K562 (cell line): Measurements from ENCODE around the gene ATP2B1. TPM values are rescaled to one million over a fixed set of nuclear protein-coding genes. Genes with fewer than 3 reads are reported as not detected.

Experiments
- BRD9 ChIP-seq: fragments of 450-650 bp; IDR thresholded peaks from 2 replicates; pipeline ENCODE4 v1.6.1; 2018; ENCODE audit warnings: low read depth; ENCODE audit not compliant: partially characterized antibody
- ELF2 ChIP-seq: fragments of 250-450 bp; sonication (Bioruptor Pico); IDR thresholded peaks from 2 replicates; pipeline ENCODE4 v1.5.0; 2021; ENCODE audit warnings: mild to moderate bottlenecking
- ETV6 ChIP-seq, 3 experiments: fragments of 150-350 bp in 1 of 3; sonication (generic) in 1 of 3; formaldehyde crosslinking in 1 of 3; IDR thresholded peaks; 2 replicates each; pipeline versions ENCODE4 v1.6.1 to v1.8.0; 2014 to 2022; ENCODE audit warnings: borderline replicate concordance in 2 of 3, low read depth in 2 of 3, antibody characterized with exemption in 1 of 3, low read length in 1 of 3, mild to moderate bottlenecking in 1 of 3, missing genetic modification reagents in 1 of 3
- LCOR ChIP-seq: sonication (generic); formaldehyde crosslinking; IDR thresholded peaks from 2 replicates; pipeline ENCODE4 v1.8.0; 2022; ENCODE audit warnings: mild to moderate bottlenecking, missing genetic modification reagents
- SETDB1 ChIP-seq: IDR thresholded peaks from one replicate; pipeline ENCODE4 v1.6.1; 2012; ENCODE audit warnings: low read length, control low read depth, inconsistent platforms
- TAF1 ChIP-seq: IDR thresholded peaks from 2 replicates; pipeline ENCODE4 v1.6.1; 2011; ENCODE audit warnings: mild to moderate bottlenecking, low read length, moderate library complexity; ENCODE audit not compliant: insufficient read depth, control insufficient read depth, severe bottlenecking; ENCODE audit errors: extremely low read depth
- TOE1 ChIP-seq, 2 experiments: fragments of 450-650 bp in 1 of 2; sonication (generic) in 1 of 2; formaldehyde crosslinking in 1 of 2; IDR thresholded peaks; 2 replicates each; pipeline versions ENCODE4 v1.7.1 to v1.8.0; 2016 to 2022; ENCODE audit warnings: borderline replicate concordance in 2 of 2, mild to moderate bottlenecking in 2 of 2, antibody characterized with exemption in 1 of 2, inconsistent platforms in 1 of 2, low read depth in 1 of 2, missing genetic modification reagents in 1 of 2, moderate library complexity in 1 of 2
- ZNF232 ChIP-seq: sonication (generic); formaldehyde crosslinking; IDR thresholded peaks from 2 replicates; pipeline ENCODE4 v1.8.0; 2022; ENCODE audit warnings: mild to moderate bottlenecking, missing genetic modification reagents
- ZNF316 ChIP-seq: fragments of 450-650 bp; IDR thresholded peaks from 2 replicates; pipeline ENCODE4 v1.6.1; 2016
- polyA plus RNA-seq, 8 experiments: library from polyadenylated mRNA; depleted of rRNA in 4 of 8; stranded (reverse) in 5 of 8; unstranded in 3 of 8; fragments of >200 nt; fragmentation: Nextera tagmentation in 2 of 8; fragmentation: Illumina TruSeq in 1 of 8; extraction: Ambion mirVana in 2 of 8; extraction: Trizol in 1 of 8; gene quantifications; 2 replicates each; pipeline versions ENCODE4 v1.2.1 to v1.2.3, GENCODE V29; 2011 to 2014; ENCODE audit warnings: inconsistent platforms in 1 of 8, missing spikeins in 1 of 8
- total RNA-seq, 7 experiments: library from RNA; depleted of rRNA in 6 of 7; stranded (reverse); fragments of >200 nt in 6 of 7; fragmentation: Illumina TruSeq in 2 of 7; extraction: Trizol in 2 of 7; gene quantifications; 2 replicates each; pipeline versions ENCODE4 v1.2.1 to v1.2.3, GENCODE V29; 2011 to 2021; ENCODE audit warnings: low replicate concordance in 1 of 7
- TF ChIP-seq, protein P1 (sequence below), 2 experiments: fragments of 150-350 bp in 1 of 2; IDR thresholded peaks; 2 replicates each; pipeline ENCODE4 v1.6.1; 2012 to 2016; ENCODE audit warnings: low read depth in 2 of 2, low read length in 2 of 2, mild to moderate bottlenecking in 1 of 2, moderate library complexity in 1 of 2
- TF ChIP-seq, protein P2 (sequence below): sonication (generic); formaldehyde crosslinking; IDR thresholded peaks from 2 replicates; pipeline ENCODE4 v1.8.0; 2022; ENCODE audit warnings: mild to moderate bottlenecking, missing genetic modification reagents
- TF ChIP-seq, protein P3 (sequence below): fragments of 450-650 bp; formaldehyde crosslinking; conservative IDR thresholded peaks from 2 replicates; pipeline ENCODE4 v1.4.0; 2022; ENCODE audit warnings: mild to moderate bottlenecking, missing genetic modification characterization

Gene ATP2B1
- total and polyA plus RNA-seq, 9 of the 15 experiments (the other 6 are each of a cell fraction or from before 2014, with no cell fraction given) = 8.6 to 39.0 (median 27.8) TPM

DNA sequence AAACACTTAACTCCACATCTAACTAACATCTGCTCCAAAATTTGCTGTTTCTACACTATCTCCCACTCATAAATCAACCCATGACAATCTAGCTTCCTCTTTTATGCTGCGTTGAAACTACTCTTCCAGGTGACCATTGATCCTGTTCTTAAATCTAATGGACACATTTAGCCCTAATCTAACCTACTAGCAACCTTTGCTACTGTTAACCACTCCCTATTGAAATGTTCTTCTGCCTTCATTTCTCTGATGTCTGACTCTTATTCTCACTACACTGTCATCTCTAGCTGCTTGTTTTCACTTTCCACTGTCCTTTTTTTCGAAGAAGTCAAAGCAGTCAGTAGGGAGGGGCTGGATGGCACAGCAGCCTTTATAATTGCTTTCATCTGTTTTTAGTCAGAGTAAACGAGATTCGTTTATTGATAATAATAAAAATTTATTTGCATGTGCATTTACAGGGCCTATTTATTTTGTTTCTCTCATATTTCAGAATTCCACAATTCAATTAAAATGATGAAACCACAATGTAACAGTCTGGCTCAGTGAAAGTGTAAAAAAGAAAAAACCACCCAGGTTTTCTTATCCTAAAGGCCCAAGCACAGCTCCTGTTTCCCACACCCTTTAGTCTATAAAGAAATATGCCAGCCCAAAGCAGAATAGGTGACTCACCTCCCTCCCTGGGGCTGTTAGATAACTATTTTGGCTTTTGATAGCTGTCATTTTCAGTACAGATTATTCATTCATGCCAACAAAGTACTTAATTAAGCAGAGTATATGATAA is 44.9 kb downstream of the ATP2B1 start (continued):
- no peak for TF ChIP-seq TAF1
- no peak for TF ChIP-seq ZNF316
- TF ChIP-seq, protein P1, sequence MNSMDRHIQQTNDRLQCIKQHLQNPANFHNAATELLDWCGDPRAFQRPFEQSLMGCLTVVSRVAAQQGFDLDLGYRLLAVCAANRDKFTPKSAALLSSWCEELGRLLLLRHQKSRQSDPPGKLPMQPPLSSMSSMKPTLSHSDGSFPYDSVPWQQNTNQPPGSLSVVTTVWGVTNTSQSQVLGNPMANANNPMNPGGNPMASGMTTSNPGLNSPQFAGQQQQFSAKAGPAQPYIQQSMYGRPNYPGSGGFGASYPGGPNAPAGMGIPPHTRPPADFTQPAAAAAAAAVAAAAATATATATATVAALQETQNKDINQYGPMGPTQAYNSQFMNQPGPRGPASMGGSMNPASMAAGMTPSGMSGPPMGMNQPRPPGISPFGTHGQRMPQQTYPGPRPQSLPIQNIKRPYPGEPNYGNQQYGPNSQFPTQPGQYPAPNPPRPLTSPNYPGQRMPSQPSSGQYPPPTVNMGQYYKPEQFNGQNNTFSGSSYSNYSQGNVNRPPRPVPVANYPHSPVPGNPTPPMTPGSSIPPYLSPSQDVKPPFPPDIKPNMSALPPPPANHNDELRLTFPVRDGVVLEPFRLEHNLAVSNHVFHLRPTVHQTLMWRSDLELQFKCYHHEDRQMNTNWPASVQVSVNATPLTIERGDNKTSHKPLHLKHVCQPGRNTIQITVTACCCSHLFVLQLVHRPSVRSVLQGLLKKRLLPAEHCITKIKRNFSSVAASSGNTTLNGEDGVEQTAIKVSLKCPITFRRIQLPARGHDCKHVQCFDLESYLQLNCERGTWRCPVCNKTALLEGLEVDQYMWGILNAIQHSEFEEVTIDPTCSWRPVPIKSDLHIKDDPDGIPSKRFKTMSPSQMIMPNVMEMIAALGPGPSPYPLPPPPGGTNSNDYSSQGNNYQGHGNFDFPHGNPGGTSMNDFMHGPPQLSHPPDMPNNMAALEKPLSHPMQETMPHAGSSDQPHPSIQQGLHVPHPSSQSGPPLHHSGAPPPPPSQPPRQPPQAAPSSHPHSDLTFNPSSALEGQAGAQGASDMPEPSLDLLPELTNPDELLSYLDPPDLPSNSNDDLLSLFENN (IDR thresholded peaks at IDR 0.05; ENCODE audit: low read depth in 2 of 2, low read length in 2 of 2) = peak in 1 of 2 experiments; percentile 60; a peak in 1 of 4 replicates
- TF ChIP-seq LCOR (CRISPR knock-in tag) = peak; percentile 82; the same call in 1 of the 2 replicates
- peak; percentile 60 for TF ChIP-seq BRD9
- TF ChIP-seq, protein P2, sequence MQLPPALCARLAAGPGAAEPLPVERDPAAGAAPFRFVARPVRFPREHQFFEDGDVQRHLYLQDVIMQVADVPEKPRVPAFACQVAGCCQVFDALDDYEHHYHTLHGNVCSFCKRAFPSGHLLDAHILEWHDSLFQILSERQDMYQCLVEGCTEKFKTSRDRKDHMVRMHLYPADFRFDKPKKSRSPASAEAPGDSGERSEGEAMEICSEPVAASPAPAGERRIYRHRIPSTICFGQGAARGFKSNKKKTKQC (CRISPR knock-in tag) = no peak
- peak; percentile 44; the same call in 1 of the 2 replicates for TF ChIP-seq TOE1 (IDR thresholded peaks at IDR 0.05; ENCODE audit: borderline replicate concordance)
- TF ChIP-seq TOE1 (CRISPR knock-in tag; IDR thresholded peaks at IDR 0.05; ENCODE audit: borderline replicate concordance, low read depth) = no peak
- TF ChIP-seq SETDB1 = no peak
- no peak for TF ChIP-seq ZNF232 (CRISPR knock-in tag)
- TF ChIP-seq, protein P3, sequence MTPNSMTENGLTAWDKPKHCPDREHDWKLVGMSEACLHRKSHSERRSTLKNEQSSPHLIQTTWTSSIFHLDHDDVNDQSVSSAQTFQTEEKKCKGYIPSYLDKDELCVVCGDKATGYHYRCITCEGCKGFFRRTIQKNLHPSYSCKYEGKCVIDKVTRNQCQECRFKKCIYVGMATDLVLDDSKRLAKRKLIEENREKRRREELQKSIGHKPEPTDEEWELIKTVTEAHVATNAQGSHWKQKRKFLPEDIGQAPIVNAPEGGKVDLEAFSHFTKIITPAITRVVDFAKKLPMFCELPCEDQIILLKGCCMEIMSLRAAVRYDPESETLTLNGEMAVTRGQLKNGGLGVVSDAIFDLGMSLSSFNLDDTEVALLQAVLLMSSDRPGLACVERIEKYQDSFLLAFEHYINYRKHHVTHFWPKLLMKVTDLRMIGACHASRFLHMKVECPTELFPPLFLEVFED = no peak
- TF ChIP-seq ETV6 (IDR thresholded peaks at IDR 0.05; ENCODE audit: borderline replicate concordance in 1 of 2, low read depth in 2 of 2, low read length in 1 of 2) = no peak
- no peak for TF ChIP-seq ETV6 (CRISPR knock-in tag; IDR thresholded peaks at IDR 0.05; ENCODE audit: borderline replicate concordance)
- no peak for TF ChIP-seq ELF2 (CRISPR knock-in tag)
